HG03135 (cell line): ENCODE data around the gene EHMT1.
A peak's percentile ranks its signal among the peaks of the same experiment; 100 is the strongest.
"Not testable (repeated sequence)": the region's sequence is repeated elsewhere in the genome, so short reads cannot be mapped to it uniquely, and the experiment has no call there.

Source experiments
- ATAC-seq: cut with Tn5 transposase; IDR thresholded peaks from one replicate; pipeline ENCODE4 v1.9.1; 2021; ENCODE audit warnings: mild to moderate bottlenecking, moderate library complexity; ENCODE audit not compliant: unreplicated experiment

The EHMT1 gene

DNA sequence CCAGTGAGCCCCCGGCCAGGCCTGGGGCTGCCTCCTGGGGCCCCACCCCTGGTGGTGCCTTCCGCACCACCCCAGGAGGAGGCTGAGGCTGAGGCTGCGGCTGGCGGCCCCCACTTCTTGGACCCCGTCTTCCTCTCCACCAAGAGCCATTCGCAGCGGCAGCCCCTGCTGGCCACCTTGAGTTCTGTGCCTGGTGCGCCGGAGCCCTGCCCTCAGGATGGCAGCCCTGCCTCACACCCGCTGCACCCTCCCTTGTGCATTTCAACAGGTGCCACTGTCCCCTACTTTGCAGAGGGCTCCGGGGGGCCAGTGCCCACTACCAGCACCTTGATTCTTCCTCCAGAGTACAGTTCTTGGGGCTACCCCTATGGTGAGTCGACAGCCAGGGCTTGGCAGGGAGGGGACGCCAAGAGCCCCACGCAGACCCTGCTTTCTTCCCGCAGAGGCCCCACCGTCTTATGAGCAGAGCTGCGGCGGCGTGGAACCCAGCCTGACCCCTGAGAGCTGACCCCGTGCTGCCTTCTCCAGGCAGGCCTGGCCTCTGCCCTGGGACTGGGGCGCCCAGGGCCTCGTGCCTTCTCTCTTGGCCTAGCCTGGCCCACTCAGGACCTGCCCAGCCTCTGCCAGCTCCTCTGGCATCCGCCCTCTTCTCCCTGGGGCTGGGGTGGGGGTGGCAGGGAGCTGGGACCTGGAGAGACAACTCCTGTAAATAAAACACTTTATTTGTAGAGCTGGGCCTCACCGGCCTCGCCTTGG, 4.0 kb upstream of the EHMT1 start:
- ATAC-seq: no peak

DNA sequence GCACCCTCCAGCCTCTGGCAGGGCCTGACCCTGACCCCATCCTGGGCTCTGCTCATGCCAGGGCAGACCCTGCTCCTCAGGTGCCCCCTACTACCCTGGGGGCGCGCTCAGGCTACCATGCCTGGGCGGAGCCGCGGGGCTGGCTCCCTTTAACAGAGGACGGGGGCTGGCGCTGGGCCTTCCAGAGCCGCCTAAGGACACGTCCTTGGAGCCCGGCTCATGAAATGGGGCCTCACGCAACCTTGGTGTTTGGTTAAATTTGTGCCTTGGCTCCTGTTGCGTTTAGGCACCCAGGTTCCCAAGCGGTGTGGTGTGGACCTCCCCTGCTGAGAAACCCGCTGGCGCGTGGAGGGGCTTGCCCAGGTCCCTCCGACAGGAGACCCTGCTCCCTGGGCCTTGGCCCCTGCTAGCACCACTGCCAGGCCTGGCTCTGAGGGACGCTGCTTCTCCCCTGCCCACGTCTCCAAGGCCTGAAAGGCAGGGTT, 3.4 kb upstream of the EHMT1 start:
- no peak for ATAC-seq

DNA sequence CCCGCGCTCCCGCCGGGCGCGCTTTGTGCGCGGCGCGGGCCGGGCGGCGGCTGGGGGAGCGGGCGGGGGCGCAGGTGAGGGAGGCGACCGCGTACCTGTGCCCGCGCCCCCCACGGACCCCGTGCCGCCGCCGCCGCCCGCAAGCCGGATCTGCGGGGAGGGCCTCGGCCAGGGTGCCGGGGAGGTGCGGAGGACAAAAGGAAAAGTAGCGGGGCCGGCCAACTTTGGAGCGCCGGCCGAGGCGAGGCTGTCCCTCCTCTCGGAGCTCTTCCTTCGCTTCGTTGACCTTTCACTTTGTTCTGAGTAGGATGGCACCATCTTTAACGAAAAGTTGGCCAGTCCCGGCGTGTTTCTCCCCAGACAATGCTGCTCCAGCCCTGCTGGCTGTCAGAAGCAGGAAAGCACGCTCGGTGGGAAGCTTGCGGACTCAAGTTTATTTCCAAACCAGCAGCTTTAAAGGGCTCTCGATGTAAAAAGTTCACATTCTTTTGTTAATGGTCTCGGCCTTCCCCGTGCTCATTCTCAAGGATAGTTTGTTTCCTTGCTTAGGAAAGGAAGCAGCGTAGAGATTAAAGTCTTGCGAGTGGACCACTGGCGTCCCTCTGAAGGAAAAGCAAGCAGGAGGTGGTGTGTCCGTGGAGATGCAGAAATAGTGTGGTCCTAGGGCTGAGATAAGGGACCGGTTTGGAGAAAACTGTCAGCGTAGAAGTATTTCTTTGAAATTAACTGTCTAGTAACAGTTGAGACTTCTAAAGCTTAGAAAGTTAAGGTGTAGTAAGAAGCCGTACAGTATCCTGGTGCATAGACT, 639 bp downstream of the EHMT1 start:
- peak; percentile 20 for ATAC-seq

DNA sequence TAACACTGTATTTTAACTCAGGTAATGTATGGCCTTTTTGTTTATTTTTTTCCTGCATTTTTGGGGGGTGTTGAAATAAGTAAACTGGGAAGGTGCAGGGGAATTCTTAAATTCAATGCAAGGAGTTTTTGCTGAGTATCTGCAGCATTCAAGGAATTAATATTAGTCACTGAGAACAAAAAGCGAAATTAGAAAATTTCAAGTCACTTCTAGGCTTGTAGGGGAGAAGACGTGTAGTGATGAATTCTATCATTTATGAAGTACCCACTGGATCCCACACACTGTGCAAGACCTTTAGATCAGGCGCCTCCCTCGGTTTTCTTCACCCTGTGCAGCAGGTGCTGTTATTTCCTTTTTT, 1.2 kb downstream of the EHMT1 start:
- no peak for ATAC-seq

DNA sequence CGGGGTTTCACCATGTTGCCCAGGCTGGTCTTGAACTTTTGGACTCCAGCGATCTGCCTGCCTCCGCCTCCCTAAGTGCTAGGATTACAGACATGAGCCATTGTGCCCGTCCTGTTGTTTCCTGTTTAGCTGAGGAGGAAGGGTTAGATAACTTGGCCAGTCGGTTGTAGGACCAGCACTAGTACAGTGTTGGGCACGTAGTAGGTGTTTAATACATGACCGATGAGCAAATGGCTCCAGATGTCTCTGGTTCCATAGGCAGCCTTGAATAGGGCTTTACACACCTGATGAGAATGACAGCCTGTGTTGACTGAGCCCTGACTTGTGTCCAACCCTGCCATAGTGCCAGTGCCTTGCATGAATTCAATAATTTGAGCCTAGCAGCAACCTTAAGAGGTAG, 1.8 kb downstream of the EHMT1 start:
- no peak for ATAC-seq

DNA sequence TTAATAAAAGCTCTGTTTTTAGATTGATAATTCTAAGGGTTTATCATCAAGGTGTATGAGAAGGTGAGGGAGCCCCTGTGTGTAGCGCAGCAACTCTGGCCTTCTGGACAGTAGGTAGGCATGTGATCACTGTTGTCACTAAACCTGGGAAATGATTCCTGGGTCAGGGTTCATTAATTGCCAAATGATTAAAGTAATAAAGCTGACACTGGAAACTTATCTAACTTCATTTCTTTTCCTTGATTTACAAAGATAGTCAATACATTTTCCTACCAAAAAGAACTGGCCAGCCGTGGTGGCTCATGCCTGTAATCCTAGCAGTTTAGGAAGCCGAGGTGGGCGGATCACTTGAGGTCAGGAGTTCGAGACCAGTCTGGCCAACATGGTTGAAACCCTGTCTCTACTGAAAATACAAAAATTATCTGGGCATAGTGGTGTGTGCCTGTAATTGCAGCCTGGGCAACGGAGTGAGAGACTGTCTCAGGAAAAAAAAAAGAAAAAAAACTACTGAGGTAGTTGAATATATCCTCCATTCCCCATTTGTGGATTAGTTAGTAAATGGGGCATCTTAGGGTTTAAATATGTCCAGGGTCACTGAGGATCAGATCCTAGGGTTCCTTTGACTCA, 2.4 kb downstream of the EHMT1 start:
- ATAC-seq: no peak

DNA sequence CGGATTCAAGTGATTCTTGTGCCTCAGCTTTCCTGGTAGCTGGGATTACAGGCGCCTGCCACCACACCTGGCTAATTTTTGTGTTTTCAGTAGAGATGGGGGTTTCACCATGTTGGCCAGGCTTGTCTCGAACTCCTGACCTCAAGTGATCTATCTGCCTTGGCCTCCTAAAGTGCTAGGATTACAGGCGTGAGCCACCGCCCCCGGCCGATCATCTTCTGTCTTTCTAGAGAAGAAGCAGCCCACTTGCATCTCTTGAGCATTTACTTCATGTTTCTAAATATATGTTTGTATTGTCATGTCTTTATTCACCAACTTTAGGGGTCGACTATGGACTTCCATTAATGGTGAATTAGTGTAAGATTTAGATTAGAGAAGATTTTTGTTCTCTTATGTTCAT, 3.4 kb downstream of the EHMT1 start:
- ATAC-seq: not testable (repeated sequence)

DNA sequence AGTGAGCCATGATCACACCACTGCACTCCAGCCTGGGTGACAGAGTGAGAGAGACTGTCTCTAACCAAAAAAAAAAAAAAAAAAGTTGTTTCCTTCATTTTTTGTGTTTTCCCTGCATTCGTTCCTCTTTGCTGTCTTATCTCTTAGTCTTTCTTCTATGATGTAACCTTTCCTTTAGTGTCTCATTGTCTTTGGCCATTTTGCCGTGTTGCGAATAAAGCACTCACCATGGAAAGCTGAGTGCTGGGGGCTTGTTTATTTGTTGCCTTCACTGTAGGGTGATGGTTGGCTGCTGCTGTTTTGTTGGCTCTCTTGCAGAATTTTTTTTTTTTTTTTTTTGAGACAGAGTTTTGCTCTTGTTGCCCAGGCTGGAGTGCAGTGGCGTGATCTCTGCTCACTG, 7.7 kb downstream of the EHMT1 start:
- ATAC-seq: no peak

DNA sequence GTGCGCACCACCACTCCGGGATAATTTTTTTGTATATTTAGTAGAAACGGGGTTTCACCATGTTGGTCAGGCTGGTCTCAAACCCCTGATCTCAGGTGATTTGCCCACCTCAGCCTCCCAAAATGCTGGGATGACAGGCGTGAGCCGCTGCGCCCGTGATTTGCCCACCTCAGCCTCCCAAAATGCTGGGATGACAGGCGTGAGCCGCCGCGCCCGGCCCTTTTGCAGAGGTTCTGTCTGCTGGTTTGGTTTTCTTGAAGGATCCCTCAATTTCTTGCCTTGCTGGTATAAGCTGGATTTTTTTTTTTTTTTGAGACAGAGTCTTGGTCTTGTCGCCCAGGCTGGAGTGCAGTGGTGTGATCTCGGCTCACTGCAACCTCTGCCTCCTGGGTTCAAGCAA, 8.6 kb downstream of the EHMT1 start:
- not testable (repeated sequence) for ATAC-seq

DNA sequence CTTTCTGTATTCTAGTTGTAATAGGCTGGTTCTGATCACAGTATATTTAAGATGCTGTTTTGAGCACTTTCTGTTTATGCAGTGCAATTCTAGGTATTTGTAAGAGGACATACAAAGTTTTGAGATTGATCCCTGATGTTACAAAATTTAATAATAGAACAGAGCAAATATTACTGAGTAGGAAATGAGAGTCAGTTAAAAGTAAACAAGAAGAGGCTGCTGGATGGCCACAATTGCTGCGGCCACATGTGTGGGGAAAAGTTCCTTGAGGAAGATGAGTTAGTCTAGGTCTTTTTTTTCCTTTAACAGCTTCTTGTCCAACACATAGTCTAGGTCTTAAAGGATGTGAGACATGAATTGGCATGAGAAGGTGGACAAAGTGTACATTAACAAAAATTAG, 11.3 kb downstream of the EHMT1 start:
- no peak for ATAC-seq

DNA sequence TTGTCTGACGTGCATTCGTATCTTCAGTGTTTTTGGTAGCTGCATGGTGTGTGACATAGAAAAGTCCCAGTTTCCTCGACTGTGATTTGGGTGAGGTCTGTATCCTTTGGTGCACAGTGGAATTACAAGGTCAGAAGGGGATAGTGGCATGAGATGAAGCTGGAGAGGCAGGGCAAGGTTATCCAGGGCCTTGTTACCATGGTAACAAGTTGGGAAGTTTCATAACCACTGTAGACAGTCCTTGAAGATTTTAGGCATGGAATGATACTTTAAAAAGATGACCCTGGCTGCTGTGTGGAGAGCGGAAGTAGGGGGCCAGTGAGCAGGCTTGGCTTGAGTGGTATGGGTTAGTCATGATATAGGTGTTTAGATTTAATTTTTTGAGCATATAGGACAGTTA, 11.9 kb downstream of the EHMT1 start:
- ATAC-seq: no peak

DNA sequence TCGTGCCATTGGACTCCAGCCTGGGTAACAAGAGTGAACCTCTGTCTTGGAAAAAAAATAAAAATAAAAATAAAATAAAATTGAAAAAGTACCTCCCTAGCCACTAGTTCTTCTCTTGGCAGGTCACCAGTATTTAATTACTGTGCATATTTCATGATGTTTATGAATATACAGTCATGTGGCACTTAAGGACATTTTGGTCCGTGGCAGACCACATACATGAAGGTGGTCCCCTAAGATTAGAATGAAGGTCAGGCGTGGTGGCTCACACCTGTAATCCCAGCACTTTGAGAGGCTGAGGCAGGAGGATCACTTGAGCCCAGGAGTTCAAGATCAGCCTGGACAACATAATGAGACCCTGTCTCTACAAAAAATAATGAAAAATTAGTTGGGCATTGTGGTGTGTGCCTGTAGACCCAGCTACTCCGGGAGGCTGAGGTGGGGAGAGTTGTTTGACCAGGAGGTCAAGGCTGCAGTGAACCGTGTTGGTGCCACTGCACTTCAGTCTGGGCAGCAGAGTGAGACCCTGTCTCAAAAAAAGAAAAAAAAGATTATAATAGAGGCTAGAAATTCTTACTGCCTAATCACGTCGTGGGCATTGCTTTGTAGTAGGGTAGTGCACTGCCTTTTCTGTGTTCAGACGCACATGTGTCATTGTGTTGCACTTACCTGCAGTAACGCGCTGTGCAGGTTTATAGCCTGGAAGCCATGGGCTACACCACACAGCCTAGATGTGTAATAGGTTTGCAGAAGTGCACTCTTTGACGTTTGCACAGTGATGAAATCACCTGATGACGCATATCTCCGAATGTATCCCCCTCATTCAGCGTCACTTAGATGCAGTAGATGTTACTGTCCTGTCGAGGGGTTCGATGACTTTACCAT, 12.8 kb downstream of the EHMT1 start:
- ATAC-seq: no peak

DNA sequence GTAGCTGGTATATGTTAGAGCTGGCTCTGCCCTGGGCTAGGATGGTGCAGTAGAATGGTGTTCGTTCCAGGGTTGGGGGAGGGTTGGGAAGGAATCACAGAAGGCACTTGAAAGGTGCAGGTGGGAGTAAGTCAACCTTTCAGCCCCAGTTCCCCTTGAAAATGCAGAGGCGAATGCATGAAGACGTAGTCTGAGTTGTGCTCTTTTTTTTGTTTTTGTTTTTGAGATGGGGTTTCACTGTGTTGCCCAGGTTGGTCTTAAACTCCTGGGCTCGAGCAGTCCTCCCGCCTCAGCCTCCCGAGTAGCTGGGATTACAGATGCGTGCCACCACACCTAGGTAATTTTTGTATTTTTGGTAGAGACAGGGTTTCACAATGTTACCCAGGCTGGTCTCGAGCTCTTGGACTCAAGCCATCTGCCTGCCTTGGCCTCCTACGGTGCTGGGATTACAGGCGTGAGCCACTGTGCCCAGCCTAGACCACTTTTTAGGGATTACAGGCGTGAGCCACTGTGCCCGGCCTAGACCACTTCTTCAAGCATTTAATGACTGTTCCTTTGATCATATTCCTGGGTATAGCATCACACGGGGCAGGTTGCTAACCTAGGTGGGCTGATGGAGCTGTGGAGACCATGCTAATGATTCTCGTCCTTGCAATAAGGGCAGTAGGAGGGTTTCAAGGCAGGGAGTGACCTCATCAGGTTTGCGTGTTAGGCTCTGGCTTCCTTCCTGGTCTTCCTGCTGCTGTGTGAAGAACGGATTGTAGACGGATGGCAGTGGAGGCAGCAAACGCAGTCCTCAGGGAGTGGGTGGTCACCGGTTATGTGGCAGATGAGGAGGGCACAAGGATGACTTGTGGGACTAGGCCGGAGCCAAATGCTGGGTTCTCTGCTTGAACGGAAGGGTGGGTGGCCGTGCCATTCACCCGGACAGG, 13.7 kb downstream of the EHMT1 start:
- no peak for ATAC-seq

DNA sequence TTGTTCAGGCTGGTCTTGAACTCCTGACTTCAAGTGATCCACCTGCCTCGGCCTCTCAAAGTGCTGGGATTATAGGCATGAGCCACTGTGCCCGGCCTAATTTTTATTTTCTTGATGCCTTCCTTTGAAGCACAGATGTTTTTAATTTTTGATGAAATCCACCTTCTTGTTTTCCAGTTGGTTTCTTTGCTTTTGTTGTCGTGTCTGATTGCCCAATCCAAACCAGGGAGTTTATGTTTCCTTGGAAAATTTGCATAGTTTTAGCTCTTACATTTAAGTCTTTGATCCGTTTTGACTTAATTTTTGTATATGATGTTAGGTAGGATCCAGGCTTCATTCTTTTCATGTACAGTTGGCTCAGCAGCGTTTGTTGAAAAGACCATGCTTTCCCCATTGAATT, 15.2 kb downstream of the EHMT1 start:
- no peak for ATAC-seq

DNA sequence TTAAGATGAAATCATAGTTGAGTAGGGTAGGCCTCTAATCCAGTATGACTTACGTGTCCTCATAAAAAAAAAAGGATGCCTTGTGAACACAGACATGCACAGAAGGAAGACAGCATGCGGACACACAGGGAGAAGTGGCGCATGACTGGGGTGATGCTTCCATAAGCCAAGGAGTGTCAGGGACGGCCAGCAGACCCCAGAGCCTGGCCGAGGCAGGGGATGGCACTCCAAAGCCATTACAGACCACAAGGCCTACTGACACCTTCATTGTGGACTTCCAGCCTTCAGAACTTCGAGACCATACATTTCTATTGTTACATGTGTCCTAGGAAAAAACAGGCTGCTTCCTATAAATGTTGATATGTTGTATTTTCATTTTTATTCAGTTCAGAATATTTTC, 19.9 kb downstream of the EHMT1 start:
- no peak for ATAC-seq

DNA sequence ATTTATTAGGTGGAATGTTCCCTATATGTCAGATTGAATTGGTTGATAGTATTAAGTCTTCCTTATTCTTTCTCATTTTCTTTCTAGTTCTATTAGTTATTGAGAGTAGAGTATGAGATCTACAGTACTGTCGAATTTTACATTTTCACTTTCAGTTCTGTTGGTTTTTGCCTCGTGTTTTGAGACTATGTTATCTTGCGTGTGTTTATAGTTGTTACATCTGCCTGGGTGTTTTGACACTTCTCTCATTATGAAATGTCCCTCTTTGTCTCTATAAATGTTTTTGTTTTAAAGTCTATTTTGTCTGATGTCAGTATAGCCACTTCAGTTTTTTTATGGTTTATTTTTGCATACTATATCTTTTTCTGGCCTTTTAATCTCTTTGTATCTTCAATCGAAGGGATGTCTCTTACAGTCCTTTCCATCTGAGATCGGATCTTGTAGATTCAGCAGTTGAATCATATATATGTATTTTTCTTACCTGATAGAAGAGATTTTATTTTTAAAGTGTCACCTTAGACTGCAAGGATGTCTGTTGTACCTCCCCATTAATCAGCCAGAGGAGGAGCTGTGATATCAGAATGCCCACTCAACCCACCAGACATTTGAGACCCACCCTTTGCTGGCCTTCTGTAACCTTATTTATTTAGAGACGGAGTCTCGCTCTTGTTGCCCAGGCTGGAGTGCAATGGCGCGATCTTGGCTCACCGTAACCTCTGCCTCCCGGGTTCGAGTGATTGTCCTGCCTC, 20.7 kb downstream of the EHMT1 start:
- ATAC-seq: no peak

DNA sequence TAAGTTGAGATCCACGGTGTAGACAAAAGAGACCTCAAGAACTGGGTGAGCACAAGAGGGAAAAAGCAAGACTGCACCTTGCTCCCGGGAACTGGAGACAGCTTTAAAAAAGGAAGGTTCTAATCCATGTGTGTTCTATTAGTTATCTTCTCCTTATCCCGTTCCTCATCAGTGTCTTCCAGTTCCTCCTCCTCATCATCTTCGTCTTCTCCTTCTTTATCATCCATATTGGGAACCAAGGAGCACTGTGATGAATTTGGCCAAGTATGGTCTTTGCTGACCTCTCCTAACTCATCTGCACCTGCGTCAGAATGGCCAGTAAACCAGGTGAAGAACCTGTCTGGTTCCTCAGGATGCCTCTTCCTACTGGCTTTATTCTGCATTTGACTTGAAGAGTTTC, 22.1 kb downstream of the EHMT1 start:
- no peak for ATAC-seq

DNA sequence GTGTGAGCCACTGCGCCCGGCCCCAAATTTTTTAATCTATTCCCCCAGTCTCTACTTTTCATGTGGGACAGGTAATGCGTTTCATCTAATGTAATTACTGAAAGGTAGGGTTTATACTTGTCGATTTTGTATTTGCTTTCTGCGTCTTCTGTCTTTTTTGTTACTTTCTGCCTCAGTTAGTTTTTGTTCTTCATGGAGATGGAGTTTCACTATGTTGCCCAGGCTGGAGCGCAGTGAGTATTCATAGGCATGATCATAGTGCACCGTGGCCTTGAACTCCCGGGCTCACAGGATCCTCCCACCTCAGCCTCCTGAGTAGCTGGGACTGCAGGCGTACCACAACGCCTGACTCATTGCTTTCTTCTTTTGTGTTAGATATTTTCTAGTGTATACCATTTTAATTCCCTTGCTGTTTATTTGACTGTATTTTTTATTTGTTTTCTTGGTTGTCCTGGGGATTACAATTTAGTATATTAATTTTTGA, 23.4 kb downstream of the EHMT1 start:
- no peak for ATAC-seq

DNA sequence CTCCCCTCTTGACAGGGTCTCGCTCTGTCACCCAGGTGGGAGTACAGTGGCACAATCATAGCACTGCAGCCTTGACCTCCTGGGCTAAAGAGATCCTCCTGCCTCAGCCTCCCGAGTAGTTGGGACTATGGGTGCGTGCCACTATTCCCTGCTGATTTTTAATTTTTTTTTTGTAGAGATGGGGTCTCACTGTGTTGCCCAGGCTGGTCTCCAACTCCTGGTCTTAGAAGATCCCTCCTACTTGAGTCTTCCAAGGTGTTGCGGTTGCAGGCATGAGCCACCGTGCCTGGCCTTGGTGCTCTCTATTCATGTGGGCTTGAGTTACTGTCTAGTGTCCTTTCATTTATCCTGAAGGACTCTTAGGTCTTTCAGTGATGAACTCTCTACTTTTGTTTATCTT, 24.1 kb downstream of the EHMT1 start:
- ATAC-seq: no peak
